Stimulated activated CD8-positive, alpha-beta memory T cell treated with anti-CD3 and anti-CD28 coated beads, Interleukin-7, amount 100 ng/mL, for 48 hours (primary cell): ENCODE measurements around the gene KIN.
A peak's percentile ranks its signal among the peaks of the same experiment; 100 is the strongest.
"Not testable (repeated sequence)": the region's sequence is repeated elsewhere in the genome, so short reads cannot be mapped to it uniquely, and the experiment has no call there.

ENCODE experiments used
- DNase-seq, 2 donors: peaks; one replicate each; pipeline ENCODE4 v3.0.0-alpha.2; 2020; ENCODE audit warnings: low read depth in 1 of 2; ENCODE audit errors: extremely low read depth in 1 of 2

The KIN gene

DNA sequence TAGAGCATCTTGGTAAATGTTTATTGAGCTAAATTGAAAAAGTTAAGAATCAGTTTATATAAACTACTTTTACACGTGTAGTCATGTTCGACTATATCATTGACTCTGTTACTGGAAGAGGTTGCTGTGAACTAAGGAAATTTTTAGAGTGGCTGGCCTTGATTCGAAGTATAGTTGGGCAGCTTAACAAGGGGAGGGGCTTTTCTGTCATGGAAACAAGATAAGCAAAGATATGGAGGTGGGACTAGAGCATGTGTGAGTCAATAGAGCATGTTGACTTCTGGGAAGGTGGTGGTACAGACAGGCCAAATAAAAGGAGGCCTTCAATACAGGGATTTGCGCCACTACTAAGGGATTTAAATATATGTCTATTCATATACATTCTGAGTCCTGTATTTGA lies 7.8 kb upstream of the KIN start:
- no peak for DNase-seq

DNA sequence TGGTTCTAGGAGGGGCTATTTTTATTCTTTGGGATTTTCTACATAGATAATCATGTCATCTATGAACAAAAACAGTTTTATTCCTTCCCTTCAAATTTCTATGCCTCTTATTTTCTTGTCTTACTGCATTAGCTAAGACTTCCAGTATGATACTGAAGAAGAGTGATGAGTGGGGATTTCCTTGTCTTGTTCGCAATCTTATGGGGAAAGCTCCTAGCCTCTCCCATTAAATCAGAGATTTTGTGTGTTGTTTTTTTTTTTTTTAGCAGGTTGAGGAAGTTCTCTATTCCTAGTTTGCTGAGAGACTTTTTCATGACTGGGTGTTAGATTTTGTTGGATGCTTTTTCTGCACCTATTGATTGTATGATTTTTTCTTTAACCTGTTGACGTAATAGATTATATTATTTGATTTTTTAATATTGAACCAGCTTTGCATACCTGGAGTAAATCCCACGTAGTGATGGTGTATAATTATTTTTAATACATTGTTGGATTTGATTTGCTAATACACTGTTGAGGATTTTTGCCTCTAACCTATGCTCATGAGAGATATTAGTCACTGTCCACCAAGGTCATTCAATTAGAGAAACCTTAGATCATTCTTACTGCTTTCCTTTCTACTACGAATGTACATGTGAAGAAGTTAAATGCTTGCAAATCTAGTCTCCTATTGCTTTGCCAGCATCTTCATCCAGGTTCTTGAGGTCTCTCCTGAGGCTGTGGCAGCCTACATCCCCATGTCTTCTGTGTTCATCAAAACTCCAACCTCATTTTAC lies 6.6 kb upstream of the KIN start:
- no peak for DNase-seq

DNA sequence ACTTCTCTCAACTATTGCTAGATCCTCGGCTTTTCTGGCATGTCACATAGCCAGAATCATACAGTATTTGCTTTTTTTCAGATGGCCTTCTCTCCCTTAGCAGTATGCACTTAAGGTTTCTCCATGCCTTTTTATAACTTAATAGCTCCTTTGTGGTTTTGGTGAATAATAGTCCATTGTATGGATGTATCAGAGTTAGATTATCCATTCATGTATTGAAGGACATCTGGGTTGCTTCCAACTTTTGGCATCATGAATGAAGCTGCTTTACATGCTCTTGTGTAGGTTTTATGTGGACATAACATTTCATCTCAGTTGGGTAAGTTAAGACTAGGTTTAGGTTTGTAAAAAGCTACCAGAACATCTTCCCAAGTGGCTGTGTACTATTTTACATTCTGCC lies 4.7 kb upstream of the KIN start:
- no peak for DNase-seq

DNA sequence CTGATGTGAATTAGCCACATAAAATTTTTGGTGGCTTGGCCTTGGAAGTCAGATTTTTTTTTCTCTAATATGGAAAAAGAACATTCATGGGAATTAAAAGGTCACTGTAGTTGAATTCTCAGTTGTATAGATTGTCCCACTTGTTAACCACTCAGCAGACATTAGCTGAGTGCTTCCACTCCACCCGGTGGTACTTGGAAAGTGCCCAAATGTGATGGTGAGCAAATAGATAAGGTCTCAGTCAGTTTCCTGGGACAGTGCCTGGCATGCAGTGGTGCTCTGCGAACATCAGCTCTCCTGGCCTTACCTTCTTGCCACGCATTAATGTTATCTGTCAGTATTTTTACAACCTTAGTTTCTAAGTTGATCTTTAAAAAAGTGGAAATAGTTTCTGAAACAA lies 1.6 kb upstream of the KIN start:
- DNase-seq: no peak

DNA sequence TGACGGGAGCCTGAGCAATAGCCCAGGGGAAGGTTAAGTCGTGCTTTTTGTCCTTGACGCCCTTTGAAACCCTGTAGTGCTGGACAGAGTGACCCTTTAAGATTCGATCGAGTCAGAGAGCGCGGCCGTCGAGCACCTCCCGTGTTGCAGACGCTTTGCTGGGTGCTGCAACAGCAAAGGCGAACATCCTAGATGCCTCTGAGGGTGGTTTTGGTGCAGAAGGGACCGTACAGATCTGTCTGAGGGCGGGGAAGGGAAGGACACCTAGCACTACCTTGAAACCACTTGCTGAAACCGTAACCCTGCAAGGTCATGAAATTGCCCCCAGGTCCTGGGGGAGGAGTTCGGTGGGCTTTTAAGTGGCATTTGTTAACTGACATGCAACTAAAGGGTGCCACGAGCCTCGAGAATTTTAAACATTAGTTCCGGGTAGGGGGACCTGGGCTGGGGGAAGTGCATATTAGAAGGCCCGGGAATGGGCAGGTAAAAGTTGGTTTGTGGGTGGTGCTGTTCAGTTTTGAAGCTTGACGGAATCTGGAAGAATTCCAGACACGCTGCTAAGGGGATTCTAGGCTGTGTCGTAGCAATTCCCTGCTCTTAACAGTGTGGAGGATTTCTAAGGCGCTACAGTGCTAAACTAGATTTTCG lies 970 bp upstream of the KIN start:
- no peak for DNase-seq

DNA sequence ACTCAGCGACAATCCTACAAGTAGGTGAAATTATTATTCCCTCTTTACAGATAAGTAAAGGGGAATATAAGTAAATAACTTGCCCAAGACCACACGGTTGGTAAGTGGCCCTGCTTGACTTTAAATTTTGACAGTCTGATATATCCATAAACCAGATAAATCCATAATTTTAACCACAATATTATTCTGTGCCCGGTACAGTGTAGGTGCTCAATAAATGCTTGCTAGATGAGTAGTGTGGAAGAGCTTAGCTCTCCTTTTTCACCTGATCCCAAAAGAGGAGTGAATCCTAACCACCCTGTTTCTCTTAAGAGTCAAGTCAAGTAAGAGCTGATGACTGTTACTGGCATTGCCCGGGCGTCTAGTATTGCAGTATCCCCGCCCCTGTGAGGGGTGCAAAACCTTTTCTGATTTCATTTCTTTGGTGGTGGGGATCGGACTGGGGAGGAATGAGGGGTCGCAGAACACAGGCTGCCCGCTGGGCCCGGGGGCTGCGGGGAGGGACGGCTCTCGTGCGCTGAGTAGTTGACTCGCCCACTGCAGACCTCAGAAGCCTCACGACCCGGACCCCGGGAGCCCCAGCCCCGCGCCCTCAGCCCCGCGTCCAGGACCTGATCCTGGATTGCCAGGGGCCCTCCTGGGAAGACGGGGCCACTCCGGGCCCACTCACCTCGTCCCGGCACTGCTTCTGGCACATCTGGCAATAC lies 490 bp downstream of the KIN start:
- peak in 1 of 2 donors; percentile 3 for DNase-seq

DNA sequence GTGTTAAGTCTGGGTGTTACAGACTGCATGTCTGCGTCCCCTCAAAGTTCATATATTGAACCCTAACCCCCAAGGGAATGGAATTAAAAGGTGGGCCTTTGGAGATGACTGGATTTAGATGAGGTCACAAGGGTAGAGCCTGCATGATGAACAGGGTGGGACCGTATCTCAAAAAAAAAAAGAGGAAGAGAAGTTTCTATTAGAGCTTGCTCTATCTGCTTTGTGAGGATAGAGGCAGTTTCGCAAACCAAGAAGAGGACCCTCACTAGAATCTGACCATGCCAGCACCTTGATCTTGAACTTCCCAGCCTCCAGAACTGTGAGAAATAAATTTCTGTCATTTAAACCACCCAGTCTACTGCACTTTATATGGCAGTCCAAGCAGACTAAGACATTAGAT lies 1.4 kb downstream of the KIN start:
- DNase-seq: no peak

DNA sequence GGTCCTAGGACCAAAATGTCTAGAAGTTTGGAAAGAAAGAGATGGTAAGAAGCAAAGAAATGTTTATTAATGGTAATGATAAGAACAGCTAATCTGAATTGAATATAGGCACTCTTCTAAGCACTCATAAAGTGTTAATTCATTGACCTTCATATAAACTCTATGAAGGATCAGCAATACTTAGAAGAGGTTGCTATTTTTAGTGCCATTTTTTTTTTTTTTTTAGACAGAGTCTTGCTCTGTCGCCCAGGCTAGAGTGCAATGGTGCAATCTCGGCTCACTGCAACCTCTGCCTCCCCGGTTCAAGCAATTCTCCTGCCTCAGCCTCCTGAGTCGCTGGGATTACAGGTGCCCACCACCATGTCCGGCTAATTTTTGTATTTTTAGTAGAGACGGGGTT lies 5.6 kb downstream of the KIN start:
- not testable (repeated sequence) for DNase-seq

DNA sequence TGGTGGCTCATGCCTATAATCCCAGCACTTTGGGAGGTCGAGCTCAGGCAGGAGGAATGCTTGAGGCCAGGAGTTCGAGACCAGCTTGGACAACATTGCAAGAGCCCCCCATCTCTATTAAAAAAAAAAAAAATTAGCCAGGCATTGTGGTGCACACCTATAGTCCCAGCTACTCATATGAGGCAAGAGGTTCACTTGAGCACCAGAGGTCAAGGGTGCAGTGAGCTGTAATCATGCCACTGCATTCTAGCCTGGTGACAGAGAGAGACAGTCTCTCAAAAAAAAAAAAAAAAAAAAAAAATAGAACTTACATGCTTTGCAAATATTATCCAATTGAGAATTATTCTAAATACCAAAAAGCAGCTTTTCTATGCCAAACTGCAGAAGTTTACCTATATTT lies 11.0 kb downstream of the KIN start:
- no peak for DNase-seq

DNA sequence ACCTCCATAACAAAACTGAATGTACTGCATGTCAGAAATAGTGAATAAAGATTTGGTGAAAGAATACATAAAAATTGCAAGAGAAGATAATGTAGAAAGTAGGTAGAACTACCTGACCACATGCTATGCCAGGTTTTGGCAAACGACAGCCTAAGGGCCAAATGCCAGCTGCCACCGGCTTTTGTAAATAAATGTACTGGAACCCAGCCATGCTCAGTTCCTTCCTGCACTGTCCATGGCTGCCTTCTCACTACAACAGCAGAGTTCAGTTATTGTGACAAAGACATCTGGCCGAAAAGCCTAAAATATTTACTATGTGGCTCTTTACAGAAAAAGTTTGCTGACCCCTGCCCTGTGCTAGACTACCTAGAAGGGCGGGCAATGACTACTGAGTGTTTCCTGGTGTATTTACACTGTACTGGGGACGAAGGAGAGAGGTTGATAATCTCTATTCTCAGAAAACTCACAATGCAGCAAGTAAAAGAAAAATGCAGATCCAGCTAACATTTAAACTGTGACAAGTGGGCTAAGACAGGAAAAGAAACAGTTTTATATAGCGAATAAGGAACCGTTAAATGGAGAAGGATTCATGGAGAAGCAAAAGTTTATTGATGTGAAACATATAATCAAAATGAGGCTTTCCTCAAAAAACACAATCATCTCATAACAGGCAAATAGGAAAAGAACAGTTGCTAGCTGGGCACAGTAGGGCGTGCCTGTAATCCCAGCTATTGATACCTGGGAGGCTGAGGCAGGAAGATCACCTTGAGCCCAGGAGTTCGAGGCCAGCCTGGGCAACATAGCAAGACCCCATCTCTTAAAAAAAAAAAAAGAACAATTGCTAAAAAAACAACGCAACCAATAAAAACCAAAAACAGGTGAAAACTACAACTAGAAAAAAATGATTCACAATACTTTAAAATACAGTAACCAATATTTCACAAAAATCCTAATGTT lies 13.7 kb downstream of the KIN start:
- DNase-seq: no peak

DNA sequence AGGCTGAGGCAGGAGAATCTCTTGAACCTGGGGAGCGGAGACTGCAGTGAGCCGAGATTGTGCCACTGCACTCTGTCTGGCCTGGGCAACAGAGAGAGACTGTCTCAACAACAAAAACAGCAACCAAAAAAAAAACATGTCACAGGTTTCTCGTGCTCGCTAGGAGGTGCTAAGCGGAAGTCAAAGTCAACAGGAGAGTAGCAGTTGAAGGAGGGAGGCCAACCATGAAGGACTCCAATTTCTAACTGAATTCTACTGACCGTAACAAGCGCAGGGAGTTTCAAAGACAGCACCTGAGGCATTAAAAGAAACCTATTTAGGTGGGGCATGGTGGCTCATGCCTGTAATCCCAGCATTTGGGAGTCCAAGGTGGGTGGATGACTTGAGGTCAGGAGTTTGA lies 19.4 kb downstream of the KIN start:
- no peak for DNase-seq

DNA sequence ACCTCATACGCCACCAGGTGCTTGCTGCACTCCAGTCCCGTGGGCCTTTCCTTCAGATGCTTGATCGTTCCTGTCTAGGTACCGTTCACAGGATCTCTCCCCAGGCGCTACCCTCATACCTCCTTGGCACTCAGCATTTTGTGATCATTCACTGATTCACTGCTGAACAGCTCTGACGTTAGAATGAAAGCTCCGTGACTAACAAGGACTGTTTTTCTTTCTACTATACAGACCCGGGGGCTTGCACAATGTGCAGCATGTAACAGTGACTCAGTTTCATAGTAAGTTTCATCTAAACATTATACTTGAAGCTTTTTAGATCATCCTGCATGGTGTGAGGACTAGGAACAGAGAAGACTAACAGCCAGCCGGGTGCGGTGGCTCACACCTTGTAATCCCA lies 20.6 kb downstream of the KIN start:
- no peak for DNase-seq

DNA sequence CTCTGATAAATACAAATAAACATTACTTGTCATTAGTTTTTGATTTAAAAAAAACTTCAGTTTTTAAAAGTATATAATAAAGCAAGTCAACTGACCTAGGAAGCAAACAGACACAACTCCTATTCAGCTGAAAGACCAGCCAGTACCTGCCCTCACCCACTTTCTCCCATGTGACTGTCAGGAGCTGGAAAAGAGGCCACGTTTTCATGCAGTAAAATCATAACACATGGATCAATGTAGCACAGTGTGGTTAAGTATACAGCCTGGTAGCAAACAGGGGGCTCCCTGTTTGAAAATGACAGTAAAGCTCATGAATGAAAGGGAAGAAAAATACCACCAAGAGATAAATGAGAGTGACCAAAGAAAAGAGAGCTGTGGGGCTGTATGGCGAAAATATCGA lies 21.6 kb downstream of the KIN start:
- no peak for DNase-seq

DNA sequence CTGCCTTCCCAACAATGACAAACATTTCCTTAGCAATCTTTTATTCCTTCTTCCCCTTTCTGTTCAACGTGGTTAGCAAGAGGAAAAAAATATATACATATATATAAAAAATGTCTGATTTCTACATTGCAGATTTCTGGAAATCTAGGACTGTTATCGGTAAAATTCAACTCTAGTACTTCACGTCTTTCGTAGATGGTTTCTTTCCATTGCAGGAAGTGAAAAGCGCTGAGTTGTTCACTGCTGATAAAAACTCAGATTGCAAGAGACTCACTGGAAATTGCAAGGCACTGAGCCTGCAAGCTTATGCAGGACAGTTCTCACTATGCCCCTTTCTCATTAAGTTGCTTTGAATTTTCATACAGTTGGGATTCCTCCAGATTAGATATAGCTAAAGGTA lies 23.9 kb downstream of the KIN start:
- no peak for DNase-seq

DNA sequence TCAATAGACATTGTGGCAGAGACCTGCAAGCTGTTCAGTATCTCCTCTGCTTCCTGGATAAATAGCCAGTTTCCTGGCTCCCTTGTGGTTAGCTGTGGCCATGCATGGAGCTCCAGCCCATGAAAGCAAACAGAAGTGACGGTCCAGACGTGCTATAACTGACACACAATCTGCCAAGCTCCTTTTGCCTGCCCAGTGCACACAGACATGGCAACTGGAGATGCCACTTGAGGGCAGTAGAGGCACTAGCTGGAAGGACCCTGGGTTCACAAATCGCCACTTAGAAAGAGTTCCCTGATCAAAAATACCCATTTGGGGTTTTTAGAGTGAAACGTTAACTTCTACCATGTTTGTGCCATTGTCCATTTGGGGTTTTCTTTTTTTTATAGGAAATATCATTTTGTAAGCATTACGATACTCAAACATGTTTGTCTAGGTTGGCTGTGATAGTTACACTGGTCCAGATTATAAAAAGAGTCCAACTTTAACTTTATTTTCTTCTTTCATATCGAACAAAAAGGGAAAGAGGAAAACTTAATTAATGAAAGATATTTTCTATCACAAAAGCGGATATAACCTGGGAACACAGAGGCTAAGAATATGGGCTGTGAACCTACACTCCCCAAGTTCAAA lies 31.3 kb downstream of the KIN start:
- no peak for DNase-seq

DNA sequence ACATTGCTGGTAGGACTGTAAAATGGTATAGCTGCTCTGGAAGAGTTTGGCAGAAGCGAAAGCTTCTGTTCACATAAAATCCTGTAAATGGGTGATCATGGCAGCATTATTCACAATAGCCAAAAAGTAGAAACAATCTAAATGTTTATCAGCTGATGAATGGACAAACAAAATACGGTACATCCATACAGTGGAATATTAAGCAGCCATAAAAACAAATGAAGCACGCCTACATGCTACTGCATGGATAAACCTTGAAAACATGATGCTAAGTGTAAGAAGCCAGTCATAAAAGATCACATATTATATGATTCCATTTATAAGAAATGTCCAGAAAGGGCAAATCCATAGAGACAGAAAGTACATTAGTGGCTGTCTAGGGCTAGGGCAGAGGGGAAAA lies 32.7 kb downstream of the KIN start:
- DNase-seq: no peak

DNA sequence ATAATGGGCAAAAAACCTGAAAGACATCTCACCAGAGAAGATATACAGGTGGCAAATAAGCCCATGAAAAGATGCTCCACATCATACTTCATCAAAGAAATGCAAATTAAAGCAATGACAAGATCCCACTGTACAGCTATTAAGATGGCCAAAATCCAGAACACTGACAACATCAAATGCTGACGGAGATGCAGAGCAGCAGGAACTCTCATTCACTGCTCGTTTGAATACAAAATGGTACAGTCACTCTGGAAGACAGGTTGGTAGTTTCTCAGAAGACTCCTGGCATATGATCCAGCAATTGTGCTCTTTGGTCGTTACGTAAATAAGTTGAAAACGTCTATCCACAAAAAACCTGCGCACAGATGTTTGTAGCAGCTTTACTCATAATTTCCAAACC lies 35.5 kb downstream of the KIN start:
- no peak for DNase-seq

DNA sequence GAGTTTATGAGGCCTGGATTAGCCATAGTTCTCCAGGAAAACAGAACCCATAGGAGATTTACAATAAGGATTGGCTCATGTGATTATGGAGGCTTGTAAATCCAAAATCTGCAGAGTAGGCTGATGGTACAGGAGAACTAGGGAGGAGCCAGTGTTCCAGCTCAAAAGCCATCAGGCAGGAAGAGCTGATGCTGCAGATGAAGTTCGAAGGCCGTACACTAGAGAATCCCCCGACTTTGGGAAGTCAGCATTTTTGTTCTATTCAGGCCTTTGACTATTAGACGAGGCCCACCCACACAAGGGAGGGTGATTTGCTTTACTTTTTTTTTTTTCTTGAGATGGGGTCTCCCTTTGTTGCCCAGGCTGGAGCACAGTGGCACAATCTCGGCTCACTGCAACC lies 37.6 kb downstream of the KIN start:
- no peak for DNase-seq

DNA sequence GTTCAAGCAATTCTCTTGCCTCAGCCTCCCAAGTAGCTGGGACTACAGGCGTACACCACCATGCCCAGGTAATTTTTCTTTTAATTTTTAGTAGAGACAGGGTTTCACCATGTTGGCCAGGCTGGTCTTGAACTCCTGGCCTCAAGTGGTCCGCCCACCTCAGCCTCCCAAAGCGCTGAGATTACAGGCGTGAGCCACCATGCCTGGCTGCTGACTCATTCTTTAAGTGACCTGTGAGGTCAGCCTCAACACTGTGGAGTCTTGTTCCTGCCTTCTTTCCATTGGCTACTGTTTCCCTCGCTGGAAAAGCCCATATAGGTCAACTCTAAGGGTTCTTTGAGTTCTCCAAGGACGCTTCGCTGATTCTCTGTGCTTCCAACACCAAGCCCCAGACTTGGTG lies 39.2 kb downstream of the KIN start:
- not testable (repeated sequence) for DNase-seq

DNA sequence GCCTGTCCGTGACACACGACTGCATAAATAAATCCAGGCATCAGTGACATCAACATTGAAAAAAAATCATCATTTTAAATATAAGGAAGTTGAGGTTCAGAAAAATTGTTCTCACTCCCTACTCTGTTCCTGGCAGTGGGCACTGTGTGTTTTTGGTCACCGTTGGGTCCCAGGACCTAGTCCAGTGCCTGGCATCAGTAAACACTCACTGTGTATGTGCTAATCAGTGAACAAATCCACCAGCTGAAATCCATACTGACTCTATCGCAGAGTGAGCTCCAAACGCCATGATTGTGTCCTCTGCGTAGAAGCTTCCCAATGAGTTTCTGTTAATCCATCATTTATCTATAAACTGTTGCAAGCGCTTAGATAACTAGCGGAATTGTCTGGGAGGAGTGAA lies 43.5 kb downstream of the KIN start:
- DNase-seq: no peak
